GM18519 (cell line): Measurements from ENCODE around the gene NPY4R.
"Not testable (repeated sequence)": the region's sequence is repeated elsewhere in the genome, so short reads cannot be mapped to it uniquely, and the experiment has no call there.

Experiments
- ATAC-seq: cut with Tn5 transposase; IDR thresholded peaks from one replicate; pipeline ENCODE4 v1.9.1; 2021; ENCODE audit warnings: mild to moderate bottlenecking, moderate library complexity; ENCODE audit not compliant: unreplicated experiment, low FRiP score

Gene NPY4R

GRCh38 chr10:46465765-46466164, at the start of gene NPY4R:
Gene NPY4R, minus strand, starts transcription at chr10:46465958. Its CDS starts 3,323 bp downstream, at chr10:46462635.
- ATAC-seq = not testable (repeated sequence)

- no peak for ATAC-seq
Observed at GRCh38 chr10:46515366-46515765, 49.6 kb upstream of the NPY4R start.

GRCh38 chr10:46514899-46515298, 49.1 kb upstream of the NPY4R start:
- ATAC-seq = no peak

GRCh38 chr10:46514431-46514861, 48.7 kb upstream of the NPY4R start:
- no peak for ATAC-seq

- ATAC-seq = not testable (repeated sequence)
Observed at GRCh38 chr10:46513333-46513732, 47.6 kb upstream of the NPY4R start.

GRCh38 chr10:46512725-46513124, 47.0 kb upstream of the NPY4R start:
- ATAC-seq = not testable (repeated sequence)

- ATAC-seq = not testable (repeated sequence)
Observed at GRCh38 chr10:46512002-46512401, 46.2 kb upstream of the NPY4R start.

- not testable (repeated sequence) for ATAC-seq
Observed at GRCh38 chr10:46499990-46500389, 34.2 kb upstream of the NPY4R start.

- ATAC-seq = not testable (repeated sequence)
Observed at GRCh38 chr10:46498985-46499703, 33.4 kb upstream of the NPY4R start.

GRCh38 chr10:46497878-46498277, 32.1 kb upstream of the NPY4R start:
- not testable (repeated sequence) for ATAC-seq

- ATAC-seq = not testable (repeated sequence)
Observed at GRCh38 chr10:46497401-46497800, 31.6 kb upstream of the NPY4R start.

GRCh38 chr10:46491364-46492114, 25.8 kb upstream of the NPY4R start:
- ATAC-seq = not testable (repeated sequence)

GRCh38 chr10:46490285-46490684, 24.5 kb upstream of the NPY4R start:
- ATAC-seq = not testable (repeated sequence)

GRCh38 chr10:46486459-46486858, 20.7 kb upstream of the NPY4R start:
- not testable (repeated sequence) for ATAC-seq

GRCh38 chr10:46474746-46475320, 9.1 kb upstream of the NPY4R start:
- ATAC-seq = not testable (repeated sequence)

GRCh38 chr10:46473758-46474157, 8.0 kb upstream of the NPY4R start:
- not testable (repeated sequence) for ATAC-seq

GRCh38 chr10:46470134-46470533, 4.4 kb upstream of the NPY4R start:
- not testable (repeated sequence) for ATAC-seq

- not testable (repeated sequence) for ATAC-seq
Observed at GRCh38 chr10:46468119-46468809, 2.5 kb upstream of the NPY4R start.

GRCh38 chr10:46463608-46464007, 2.1 kb downstream of the NPY4R start:
- not testable (repeated sequence) for ATAC-seq

GRCh38 chr10:46462276-46462675, 3.5 kb downstream of the NPY4R start:
- not testable (repeated sequence) for ATAC-seq

- ATAC-seq = not testable (repeated sequence)
Observed at GRCh38 chr10:46459579-46459978, 6.2 kb downstream of the NPY4R start.
